GM18499 (cell line): ENCODE results near the gene E2F4.

Experiments
- ATAC-seq: cut with Tn5 transposase; IDR thresholded peaks from one replicate; pipeline ENCODE4 v1.9.1; 2021; ENCODE audit warnings: moderate number of reproducible peaks; ENCODE audit not compliant: insufficient read depth, unreplicated experiment

E2F4 gene

DNA sequence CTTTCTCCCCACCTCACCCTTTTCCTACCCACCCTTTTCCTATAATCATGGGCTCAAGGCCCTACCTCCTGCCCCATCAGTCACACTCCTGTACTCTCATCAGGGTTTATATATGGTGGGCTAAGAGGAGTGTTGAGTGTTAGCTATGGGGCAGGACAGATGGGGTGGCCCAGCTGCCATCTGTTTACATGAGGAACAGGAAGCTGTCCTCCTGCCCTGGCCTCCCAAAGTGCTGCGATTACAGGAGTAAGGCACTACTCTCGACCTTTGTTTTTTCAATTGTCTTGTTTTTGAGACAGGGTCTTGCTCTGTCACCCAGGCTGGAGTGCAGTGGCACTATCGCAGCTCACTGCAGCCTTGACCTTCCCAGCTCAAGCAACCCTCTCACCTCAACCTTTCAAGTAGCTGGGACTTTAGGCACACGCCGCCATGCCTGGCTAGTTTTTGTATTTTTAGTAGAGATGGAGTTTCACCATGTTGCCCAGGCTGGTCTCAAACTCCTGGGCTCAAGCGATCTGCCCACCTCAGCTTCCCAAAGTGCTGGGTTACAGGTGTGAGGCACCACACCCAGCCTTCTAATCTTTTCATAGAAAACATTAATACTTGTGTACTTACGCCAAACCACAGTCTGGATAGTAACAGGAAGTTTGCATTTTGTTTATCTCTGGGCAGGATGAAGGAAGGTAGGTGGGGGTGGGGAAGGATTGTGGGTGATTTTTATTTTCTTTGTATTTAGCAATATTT, 33.9 kb upstream of the E2F4 start:
- no peak for ATAC-seq

- no peak for ATAC-seq
Measured at GRCh38 chr16:67158637-67159600, 33.0 kb upstream of the E2F4 start.

DNA sequence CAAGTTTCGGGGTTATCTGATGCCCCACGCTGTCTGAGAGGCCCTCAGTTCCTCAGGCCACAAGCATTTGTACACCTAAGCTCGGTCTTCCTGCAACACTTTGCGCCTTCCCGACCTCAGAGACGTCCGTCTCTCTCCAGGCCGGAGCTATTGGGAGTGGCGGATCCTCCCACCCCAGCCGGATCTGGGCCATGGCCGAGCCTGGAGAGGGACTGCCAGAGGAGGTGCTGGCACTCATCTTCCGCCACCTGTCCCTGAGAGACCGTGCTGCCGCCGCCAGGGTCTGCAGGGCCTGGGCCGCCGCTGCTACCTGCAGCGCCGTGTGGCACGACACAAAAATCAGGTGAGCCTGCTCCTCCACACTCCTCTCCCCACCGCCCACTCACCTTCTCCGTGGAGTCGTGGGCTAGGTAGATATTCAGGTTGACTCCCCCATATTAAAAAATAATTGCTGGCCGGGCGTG, 30.3 kb upstream of the E2F4 start:
- no peak for ATAC-seq

GRCh38 chr16:67162506-67163163, 29.3 kb upstream of the E2F4 start:
- ATAC-seq = no peak

- ATAC-seq = no peak
Measured at GRCh38 chr16:67163164-67163998, 28.6 kb upstream of the E2F4 start.

- no peak for ATAC-seq
Measured at GRCh38 chr16:67163999-67164558, 27.9 kb upstream of the E2F4 start.

GRCh38 chr16:67164599-67165061, 27.3 kb upstream of the E2F4 start, which contains the start of gene HSF4:
TSS of gene HSF4 (plus strand) at chr16:67164745. CDS start at chr16:67164812, 67 bp downstream.
- no peak for ATAC-seq

DNA sequence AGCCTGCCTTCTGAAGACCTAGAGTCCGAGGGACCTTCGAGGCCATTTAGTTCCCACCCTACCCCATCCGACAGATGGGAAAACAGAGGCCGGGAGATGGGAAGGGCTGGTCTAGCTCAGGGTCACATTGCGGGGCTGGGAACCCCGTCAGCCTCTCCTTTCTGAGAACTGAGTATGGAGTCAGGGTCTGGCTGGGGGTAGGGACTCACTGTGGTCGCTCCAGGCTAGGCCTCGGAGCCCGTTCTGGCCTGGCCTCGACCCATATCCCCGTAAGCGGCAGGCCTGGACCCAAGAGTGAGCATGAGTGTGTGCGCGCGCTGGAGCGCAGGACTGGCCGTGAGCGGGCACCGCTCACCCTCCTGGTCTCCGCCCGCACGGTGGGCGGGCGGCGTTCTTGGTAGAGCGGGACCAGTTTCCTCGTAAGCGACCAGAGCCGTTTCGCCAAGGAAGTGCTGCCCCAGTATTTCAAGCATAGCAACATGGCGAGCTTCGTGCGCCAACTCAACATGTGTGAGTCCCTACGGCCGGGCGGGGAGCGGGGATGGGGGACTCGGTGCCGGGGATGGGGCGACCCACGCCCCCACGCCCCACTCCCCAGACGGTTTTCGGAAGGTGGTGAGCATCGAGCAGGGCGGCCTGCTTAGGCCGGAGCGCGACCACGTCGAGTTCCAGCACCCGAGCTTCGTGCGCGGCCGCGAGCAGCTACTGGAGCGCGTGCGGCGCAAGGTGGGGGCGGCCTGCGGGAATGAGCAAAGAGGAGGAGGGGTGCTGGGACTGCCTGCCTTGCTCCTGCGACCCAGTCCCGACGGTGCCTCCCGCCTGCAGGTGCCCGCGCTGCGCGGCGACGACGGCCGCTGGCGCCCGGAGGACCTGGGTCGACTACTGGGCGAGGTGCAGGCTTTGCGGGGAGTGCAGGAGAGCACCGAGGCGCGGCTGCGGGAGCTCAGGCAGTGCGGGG, 26.6 kb upstream of the E2F4 start:
- no peak for ATAC-seq

DNA sequence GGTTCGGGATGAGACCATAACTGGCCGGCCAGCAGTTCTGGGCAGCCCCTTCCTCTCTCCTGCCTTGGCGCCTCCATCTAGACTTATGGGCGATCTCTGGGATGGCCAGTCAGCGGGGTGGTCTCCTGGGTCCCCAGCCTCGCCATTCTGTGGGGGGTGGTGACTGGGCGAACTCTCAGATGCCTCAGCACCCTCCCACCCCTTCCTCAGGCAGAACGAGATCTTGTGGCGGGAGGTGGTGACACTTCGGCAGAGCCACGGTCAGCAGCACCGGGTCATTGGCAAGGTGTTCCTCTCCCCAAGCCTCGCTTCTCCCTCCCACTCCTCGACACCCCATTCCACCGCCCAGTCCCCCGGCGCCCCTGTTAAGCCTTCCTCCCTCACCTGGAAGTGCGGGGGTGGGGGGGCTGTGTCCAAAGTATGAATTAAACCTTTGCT, 25.8 kb upstream of the E2F4 start:
- no peak for ATAC-seq

GRCh38 chr16:67166598-67167168, 25.3 kb upstream of the E2F4 start:
- ATAC-seq = no peak

DNA sequence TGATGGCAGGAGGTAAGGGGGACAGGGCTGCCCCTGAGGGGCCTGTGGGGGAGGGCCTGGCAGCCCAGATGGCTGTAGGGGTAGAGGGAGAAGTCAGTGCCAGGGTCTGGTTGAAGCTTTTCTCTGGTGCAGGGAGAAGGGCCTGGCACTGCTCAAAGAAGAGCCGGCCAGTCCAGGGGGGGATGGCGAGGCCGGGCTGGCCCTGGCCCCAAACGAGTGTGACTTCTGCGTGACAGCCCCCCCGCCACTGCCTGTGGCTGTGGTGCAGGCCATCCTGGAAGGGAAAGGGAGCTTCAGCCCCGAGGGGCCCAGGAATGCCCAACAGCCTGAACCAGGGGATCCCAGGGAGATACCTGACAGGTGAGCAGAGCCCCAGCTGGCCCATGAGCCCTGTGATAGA, 24.4 kb upstream of the E2F4 start:
- no peak for ATAC-seq

DNA sequence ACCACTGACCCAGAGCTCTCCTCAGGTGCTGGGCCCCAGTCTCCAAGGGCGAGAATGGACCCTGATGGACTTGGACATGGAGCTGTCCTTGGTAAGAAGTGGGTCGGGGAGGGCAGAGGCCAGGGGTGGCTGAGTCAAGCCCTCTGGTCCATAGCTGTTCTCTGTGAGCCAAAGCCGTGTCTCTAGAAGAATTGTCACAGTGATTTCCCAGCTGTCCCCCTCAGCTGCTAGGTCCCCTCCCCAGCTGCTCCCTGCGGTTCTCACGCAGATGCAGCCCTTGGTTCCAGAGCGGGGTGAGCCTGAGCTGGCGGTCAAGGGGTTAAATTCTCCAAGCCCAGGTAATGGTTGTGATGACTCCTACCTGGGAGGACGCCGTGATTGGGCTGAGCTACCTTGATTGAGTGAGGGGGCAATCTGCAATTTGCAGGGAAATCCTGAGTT, 22.9 kb upstream of the E2F4 start:
- ATAC-seq = no peak

- no peak for ATAC-seq
Measured at GRCh38 chr16:67169642-67170167, 22.2 kb upstream of the E2F4 start.

GRCh38 chr16:67170168-67170948, 21.6 kb upstream of the E2F4 start, which contains the start of gene NOL3:
TSS of gene NOL3 (plus strand) at chr16:67170538.
- ATAC-seq = no peak

GRCh38 chr16:67170949-67171649, 20.9 kb upstream of the E2F4 start:
- ATAC-seq = no peak

DNA sequence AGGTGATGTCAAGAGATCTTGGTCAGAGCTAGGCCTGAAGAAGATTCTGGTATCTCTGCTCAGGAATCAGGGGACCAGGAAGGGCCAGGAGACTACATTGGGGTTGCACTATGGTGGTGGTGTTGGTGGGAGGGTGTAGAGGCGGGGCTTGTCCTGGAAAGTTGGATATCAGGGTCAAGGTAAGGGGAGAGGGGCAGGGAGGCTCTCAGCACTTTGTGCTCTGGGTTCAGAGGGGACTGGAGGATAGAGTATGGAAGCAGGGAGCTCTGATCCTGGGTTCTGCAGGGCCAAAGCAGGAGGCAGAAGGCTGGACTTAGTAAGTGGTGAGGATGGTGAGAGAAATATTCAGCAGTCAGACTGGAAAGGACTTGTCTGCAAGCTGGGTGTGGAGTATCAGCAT, 18.6 kb upstream of the E2F4 start:
- ATAC-seq = no peak
